Measurements from ENCODE around the gene THAP3.

The THAP3 gene, protein sequence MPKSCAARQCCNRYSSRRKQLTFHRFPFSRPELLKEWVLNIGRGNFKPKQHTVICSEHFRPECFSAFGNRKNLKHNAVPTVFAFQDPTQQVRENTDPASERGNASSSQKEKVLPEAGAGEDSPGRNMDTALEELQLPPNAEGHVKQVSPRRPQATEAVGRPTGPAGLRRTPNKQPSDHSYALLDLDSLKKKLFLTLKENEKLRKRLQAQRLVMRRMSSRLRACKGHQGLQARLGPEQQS

DNA sequence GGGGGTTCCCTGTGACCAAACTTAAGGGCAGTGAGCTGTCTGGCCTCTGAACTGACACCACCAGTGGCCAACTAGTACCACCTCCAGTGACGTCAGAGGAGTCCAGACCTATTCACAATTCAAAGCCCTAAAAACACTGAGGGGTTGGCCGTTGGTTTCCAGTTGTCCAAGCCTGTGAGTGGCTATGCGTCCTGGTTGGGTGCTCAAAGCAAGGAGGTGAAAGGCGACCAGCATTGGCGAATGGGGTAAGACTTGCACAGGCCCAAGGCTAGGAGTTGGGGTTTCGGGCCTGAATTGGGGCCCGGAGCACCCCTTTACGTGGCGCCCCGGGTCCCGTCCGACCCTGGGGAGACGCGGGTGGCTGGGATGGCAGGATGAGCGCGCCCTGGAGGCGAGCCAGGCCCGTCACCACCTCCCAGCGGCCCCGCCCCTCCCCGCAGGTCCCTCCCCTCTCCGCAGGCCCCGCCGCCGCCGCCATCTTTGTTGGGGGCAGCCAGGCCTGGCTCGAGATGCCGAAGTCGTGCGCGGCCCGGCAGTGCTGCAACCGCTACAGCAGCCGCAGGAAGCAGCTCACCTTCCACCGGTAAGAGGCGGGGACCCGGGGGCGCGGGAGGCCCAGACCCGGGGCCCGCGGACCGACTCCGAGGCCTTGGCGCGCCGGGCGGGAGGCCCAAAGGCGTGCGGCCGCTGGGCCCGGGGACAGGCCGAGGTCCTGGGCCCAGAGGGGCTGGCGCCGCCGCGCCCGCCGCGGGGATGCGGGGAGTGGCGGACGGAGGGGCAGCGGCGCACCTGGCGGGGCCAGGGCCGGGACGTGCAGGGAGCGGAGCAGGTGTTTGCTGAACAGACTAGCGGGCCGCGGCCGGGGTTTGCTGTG lies at the start of gene THAP3:
Gene THAP3 (plus strand): TSS at position 159 of the 874 bp plus-strand sequence. CDS start 351 bp downstream, at position 510.
- peak; percentile 86 for DNase-seq

DNA sequence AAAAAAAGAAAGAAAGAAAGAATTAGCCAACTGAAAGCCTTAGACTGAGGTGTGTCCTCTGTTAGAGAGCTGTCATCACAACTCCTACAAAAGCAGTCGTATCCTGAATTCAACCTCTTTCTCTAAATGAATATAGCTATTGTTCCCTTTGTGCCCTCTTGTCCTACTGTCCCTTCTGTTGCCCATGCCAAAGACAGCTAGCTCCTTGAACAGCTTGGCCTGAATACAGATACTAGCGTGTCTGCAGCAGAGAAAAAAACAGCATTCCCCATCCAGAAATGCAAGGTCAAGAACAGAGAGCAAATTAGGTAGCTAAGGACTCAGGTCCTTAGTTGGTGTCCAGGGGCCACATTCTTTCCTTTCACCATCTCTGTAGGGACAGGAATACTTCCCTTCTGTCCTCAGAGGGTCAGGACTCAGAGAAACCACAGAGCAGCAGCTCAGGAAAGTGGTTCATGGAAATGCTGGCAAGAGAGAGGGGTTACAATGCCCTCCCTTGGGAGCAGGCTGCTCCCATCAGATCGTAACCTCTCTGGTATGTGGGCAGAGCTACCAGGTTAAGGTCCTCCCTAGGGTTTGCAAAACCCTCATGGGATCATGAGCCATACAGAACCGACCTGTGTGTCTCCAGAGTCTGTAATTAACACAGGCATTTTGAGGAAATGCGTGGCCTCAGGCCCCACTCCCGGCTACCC lies 46.7 kb upstream of the THAP3 start:
- DNase-seq: peak; percentile 9

DNA sequence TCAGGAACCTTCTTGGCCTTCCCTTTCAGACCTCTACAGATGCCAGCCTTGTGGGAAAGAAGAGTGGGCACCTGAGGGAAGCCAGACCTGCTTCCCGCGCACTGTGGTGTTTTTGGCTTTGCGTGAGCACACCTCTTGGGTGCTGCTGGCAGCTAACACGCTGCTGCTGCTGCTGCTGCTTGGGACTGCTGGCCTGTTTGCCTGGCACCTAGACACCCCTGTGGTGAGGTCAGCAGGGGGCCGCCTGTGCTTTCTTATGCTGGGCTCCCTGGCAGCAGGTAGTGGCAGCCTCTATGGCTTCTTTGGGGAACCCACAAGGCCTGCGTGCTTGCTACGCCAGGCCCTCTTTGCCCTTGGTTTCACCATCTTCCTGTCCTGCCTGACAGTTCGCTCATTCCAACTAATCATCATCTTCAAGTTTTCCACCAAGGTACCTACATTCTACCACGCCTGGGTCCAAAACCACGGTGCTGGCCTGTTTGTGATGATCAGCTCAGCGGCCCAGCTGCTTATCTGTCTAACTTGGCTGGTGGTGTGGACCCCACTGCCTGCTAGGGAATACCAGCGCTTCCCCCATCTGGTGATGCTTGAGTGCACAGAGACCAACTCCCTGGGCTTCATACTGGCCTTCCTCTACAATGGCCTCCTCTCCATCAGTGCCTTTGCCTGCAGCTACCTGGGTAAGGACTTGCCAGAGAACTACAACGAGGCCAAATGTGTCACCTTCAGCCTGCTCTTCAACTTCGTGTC lies 45.9 kb upstream of the THAP3 start:
- DNase-seq: no peak

DNA sequence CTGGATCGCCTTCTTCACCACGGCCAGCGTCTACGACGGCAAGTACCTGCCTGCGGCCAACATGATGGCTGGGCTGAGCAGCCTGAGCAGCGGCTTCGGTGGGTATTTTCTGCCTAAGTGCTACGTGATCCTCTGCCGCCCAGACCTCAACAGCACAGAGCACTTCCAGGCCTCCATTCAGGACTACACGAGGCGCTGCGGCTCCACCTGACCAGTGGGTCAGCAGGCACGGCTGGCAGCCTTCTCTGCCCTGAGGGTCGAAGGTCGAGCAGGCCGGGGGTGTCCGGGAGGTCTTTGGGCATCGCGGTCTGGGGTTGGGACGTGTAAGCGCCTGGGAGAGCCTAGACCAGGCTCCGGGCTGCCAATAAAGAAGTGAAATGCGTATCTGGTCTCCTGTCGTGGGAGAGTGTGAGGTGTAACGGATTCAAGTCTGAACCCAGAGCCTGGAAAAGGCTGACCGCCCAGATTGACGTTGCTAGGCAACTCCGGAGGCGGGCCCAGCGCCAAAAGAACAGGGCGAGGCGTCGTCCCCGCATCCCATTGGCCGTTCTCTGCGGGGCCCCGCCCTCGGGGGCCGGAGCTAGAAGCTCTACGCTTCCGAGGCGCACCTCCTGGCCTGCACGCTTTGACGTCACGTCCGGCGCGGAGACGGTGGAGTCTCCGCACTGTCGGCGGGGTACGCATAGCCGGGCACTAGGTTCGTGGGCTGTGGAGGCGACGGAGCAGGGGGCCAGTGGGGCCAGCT lies 45.1 kb upstream of the THAP3 start, which contains the start of gene ZBTB48:
Gene ZBTB48 (plus strand): TSS at position 621 of the 745 bp plus-strand sequence. CDS start 616 bp downstream, outside the sequence.
- DNase-seq: peak; percentile 97

DNA sequence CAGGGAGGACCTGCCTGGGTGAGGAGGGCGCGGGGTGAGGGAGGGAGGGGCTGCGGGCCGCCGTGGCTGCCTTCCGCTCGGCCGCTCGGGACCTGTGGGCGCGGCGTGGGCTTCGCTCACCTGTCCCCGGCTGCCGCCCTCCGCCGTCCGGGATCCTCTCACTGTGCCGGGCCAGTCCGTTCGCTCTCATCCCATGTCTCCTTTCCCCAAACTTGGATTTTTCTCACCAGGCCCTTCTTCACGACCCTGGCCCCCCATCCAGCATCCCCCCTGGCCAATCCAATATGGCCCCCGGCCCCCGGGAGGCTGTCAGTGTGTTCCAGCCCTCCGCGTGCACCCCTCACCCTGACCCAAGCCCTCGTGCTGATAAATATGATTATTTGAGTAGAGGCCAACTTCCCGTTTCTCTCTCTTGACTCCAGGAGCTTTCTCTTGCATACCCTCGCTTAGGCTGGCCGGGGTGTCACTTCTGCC lies 44.5 kb upstream of the THAP3 start:
- DNase-seq: no peak

DNA sequence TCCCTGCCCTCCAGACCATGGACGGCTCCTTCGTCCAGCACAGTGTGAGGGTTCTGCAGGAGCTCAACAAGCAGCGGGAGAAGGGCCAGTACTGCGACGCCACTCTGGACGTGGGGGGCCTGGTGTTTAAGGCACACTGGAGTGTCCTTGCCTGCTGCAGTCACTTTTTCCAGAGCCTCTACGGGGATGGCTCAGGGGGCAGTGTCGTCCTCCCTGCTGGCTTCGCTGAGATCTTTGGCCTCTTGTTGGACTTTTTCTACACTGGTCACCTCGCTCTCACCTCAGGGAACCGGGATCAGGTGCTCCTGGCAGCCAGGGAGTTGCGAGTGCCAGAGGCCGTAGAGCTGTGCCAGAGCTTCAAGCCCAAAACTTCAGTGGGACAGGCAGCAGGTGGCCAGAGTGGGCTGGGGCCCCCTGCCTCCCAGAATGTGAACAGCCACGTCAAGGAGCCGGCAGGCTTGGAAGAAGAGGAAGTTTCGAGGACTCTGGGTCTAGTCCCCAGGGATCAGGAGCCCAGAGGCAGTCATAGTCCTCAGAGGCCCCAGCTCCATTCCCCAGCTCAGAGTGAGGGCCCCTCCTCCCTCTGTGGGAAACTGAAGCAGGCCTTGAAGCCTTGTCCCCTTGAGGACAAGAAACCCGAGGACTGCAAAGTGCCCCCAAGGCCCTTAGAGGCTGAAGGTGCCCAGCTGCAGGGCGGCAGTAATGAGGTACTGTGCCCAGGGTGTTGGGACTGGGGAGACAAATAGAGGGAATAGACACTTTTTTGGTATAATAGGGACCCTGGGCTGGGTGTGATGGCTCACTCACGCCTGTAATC lies 43.9 kb upstream of the THAP3 start:
- no peak for DNase-seq

DNA sequence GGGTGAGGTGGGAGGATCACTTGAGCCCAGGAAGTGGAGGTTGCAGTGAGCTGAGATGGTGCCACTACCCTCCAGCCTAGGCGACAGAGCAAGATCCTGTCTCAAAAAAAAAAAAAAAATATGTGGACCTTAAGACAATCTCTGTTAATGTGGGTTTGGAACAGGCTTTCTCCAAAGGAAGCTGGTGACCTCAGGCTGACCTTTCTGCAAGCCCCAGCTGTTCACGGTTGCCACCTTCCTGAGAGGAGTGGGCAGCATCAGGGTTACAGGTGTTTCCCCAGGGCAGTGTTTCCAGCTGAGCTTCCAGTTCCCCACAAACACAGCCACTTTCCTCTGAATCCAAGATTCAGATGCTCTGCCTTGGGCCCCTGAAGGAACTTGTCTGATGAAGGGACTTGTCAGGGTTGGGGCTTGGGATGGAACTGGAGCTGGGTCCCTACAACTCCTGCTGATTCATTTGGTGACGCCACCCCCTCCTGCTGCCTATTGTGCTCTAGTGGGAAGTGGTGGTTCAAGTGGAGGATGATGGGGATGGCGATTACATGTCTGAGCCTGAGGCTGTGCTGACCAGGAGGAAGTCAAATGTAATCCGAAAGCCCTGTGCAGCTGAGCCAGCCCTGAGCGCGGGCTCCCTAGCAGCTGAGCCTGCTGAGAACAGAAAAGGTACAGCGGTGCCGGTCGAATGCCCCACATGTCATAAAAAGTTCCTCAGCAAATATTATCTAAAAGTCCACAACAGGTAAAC lies 42.9 kb upstream of the THAP3 start:
- no peak for DNase-seq

DNA sequence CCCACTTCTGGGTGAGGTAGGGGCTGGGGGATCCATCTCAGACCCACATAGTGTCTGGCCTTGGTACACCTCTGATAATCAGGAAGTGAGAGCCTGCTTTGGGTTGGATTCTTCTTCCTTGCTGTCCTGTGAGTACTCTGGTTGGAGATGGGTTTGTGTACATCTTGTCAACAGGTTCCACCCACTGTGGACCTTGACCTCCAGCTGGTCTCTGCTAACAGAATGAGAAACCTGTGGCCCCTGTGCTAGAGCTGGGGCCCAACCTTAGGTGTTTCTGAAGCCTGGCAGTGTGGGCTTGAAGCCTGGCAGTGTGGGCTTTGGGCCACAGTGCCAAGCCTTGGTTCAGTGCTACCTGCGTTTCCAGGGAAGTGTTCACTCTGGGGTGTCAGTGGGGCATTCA lies 42.3 kb upstream of the THAP3 start:
- no peak for DNase-seq

DNA sequence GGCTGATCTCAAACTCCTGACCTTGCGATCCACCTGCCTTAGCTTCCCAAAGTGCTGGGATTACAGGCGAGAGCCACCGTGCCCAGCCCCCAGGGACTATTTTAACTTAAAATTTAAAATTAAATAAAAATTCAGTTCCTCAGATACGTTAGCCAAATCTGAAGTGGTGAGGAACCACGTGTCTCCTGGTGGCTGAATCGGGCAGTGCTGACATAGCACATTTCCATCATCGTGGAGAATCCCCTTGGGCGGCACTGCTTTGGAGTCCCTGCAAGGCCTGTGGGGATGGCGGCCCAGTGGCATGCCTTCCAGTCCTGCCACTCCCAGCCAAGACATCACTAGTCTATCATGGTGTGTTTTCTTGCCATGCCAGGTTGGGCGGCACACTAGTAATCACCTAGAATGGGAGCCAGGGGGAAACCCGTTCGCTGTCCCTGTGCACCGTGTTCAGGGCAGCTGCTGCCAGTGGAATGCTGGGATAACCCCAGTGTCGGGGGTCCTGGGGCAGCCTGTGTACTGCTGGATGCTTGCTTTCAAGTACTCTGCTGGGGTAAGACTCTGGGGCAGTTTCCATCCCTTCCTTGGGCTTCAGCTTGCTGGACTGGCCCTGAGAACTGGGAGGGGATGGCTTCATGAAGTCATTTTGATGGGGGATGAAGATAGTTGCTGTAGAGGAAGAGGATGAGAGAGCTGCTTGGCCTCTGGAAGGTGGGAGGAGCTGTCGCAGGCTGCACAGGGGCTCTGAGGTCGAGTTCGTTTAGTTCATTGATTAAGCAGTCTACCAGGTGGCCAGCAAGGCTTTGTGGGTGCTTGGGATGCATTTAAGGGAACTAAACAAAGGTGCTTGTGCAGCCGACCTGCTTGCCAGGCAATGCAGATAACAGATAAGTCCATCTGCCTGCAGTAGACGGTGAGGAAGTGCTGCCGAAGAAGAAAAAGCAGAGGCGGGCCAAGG lies 40.3 kb upstream of the THAP3 start:
- DNase-seq: no peak

DNA sequence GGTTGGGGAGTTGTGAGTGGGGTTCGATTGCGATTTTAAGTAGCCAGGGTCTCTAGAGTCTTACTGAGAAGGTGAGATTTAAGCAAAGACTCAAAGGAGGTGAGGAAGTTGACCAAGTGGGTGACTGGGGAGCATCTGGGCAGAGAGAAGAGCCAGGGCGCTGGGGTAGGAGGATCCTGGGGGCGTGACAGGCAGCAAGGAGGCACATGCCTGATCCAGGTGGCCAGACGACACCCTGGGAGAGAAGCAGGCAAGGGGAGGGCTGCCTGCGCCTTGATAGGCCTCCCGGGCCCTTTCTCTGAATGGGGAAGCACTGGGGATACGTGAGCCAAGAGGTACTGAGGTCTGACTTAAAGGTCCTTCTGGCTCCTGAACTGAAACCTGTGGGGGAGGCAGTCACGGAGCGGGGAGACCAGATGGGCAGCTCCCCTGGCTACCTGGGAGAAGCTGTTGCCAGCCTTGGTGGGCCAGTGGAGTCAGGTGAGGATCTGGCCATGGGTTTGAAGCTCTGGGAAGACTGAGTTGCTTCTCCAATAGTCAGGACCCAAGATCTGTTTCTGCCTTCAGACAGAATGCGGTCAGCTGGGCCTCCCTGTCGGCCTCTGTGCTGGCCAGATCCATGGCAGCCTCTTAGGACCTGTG lies 39.5 kb upstream of the THAP3 start:
- no peak for DNase-seq

DNA sequence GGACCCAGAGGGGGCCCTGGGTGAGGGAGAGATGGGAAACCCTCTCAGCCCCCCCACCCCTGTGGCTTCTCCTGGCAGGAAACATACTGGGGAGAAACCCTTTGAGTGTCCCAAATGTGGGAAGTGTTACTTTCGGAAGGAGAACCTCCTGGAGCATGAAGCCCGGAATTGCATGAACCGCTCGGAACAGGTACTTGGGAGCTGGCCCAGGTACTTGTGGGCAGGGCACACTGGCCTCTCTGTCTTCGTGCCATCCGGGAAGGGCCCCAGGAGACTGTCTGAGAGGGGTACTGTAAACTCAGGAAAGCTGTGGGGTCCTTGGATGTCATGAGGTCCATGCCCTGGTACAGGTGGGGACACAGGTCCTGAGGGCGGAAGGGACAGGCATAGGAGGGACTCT lies 38.8 kb upstream of the THAP3 start:
- DNase-seq: no peak

DNA sequence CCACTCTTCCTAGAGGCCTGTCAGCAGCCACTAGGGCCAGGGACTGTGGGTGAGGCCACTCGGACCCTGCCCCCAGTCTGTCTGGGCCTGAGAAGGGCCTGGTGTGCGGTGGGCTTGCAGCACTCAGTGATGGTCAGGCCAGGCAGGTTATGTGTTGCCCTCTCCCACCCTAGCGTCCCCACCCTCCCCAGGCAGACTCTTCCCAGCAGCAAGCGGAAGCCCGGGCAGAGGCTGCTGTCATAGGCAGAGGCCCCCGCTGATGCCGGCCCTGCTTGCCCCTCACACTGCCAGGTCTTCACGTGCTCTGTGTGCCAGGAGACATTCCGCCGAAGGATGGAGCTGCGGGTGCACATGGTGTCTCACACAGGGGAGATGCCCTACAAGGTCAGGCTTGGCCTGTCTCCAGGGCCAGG lies 38.3 kb upstream of the THAP3 start:
- no peak for DNase-seq

DNA sequence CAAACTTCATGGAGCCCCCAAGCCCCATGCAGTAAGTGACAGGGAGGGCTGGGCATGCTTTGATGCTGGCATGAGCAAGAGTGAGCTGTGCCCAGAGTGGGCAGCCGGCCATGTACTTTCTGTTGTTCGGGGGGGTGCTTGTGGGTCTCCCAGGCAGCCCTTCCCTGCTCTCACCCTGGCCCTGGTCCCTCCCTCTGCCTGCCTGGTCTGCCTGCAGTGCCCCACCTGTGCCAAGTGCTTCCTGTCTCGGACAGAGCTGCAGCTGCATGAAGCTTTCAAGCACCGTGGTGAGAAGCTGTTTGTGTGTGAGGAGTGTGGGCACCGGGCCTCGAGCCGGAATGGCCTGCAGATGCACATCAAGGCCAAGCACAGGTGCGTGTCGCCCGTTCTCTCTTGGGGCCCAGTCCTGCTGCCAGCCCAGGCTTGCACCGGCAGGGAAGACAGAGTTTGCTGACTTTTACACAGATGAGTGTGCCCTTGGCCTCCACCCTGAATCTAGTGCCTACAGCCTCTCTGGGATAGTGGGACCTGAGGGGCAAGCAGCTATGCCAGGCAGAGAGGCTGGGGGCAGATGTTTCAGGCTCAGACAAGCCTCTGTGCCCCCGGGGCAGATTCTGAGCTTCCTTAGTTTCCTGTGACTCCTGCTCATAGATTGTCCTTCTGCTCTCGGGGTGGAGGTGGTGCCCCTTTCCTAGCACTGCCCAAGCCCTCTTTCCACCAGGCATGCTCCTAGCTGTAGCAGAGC lies 37.2 kb upstream of the THAP3 start:
- DNase-seq: no peak

DNA sequence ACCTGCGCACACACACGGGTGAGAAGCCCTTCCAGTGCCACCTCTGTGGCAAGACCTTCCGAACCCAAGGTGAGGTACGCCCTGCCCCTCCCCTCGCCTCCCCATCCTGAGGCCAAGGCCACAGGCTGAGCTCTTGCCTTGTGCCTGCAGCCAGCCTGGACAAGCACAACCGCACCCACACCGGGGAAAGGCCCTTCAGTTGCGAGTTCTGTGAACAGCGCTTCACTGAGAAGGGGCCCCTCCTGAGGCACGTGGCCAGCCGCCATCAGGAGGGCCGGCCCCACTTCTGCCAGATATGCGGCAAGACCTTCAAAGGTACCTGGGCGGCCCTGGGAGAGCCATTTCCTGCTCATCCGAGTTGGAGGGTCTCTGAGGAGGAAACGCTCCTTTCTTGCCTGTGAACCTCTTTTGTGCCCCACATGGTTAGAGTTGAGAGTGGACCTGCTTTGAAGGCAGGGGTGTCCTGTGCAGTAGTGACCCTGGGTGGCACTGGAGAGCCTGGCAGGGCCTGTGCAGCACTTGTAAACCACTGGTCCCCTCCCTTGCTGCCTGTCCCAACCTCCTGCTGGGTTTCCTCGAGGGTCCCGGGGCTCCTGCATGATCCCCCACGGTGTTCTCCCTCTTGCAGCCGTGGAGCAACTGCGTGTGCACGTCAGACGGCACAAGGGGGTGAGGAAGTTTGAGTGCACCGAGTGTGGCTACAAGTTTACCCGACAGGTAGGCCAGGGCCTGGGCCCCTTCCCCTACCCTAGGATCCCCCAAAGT lies 36.4 kb upstream of the THAP3 start:
- DNase-seq: no peak

DNA sequence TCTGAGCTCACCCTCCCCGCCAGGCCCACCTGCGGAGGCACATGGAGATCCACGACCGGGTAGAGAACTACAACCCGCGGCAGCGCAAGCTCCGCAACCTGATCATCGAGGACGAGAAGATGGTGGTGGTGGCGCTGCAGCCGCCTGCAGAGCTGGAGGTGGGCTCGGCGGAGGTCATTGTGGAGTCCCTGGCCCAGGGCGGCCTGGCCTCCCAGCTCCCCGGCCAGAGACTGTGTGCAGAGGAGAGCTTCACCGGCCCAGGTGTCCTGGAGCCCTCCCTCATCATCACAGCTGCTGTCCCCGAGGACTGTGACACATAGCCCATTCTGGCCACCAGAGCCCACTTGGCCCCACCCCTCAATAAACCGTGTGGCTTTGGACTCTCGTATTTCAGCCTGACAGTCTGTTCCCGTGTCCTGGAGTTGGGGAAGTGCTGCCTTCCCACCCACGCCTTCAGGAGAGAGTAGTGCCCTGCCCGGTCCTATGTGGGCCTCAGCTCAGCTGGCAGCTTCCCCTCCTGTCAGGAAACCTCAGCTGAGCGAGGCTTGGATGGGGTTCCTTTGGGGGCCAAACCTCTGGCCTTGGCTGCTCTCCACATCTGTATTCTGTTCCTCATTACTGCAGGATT lies 35.7 kb upstream of the THAP3 start:
- no peak for DNase-seq

DNA sequence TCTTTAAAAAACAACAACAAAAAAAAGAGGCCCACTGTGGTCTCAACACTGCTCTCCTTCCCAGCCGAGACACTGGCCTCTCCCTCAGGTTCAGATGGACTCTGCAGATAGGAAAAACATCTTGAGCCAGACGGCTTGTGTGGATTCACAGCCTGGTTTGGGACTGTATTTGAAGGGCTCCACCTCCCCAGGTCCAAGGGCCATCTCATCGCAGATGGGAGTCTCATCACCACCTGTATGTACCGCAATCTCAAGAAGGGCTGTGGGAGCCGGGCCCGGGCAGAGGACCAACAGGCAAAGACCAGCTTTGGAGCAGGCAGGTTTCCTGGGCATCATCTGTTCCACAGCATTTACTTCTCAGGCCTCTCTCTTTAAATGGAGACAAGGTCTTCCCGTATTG lies 34.6 kb upstream of the THAP3 start:
- DNase-seq: no peak

DNA sequence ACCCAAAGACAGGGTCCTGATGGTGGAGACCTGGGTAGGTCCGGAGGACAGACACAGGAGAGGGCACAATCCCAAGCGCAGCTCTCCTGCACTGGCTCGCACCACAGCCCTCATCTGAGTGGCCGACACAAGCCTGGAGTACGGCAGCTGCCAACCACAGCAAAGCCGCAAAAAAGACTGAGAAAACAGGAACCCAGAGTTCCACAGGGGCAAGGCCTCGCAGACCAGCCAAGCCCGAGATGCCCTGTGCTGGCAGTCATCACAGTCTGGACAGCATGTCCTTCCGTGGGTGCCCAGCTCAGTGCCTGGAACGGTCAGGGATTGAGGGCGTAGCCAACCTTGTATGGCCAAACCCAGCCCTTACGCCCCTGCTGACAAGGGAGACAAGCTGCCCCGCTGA lies 33.4 kb upstream of the THAP3 start:
- DNase-seq: no peak

All from fibroblast of skin of right biceps (primary cell).